BJ (cell line): Measurements from ENCODE around the gene KANK4. TPM values are rescaled to one million over a fixed set of nuclear protein-coding genes. Genes with fewer than 3 reads are reported as not detected.

Source experiments
- CTCF ChIA-PET: fragments of 350-600 bp; formaldehyde crosslinking; extraction: SDS; loops from one replicate; lab custom pipeline; 2021; ENCODE audit warnings: antibody characterized with exemption, inconsistent platforms; lab: Yijun Ruan, JAX
- POLR2A ChIA-PET: fragments of 300-600 bp; sonication (Branson Sonifier 250); formaldehyde crosslinking; extraction: SDS; loops from one replicate; lab custom pipeline; 2021; ENCODE audit warnings: antibody characterized with exemption; lab: Charles Lee
- DNase-seq: peaks from one replicate; pipeline ENCODE4 v3.0.0-alpha.2; 2011; ENCODE audit warnings: low read depth
- H3K27me3 ChIP-seq: 2 replicates; pipeline ENCODE4 v1.6.0; 2011; ENCODE audit warnings: low read length; ENCODE audit not compliant: control insufficient read depth, insufficient read depth
- H3K36me3 ChIP-seq: 2 replicates; pipeline ENCODE4 v1.5.1; 2011; ENCODE audit warnings: low read length; ENCODE audit not compliant: control insufficient read depth, insufficient read depth
- H3K4me3 ChIP-seq: 2 replicates; pipeline ENCODE4 v1.5.1; 2011; ENCODE audit warnings: low read depth, mild to moderate bottlenecking, control low read depth, low read length
- polyA plus RNA-seq: library from polyadenylated mRNA; depleted of rRNA; stranded (reverse); fragments of >200 nt; gene quantifications from 2 replicates; pipeline ENCODE4 v1.2.3, GENCODE V29; 2011
- TF ChIP-seq, protein P1 (sequence below): IDR thresholded peaks from 2 replicates; pipeline ENCODE4 v1.5.1; 2011; ENCODE audit warnings: low read depth, mild to moderate bottlenecking, control low read depth, inconsistent platforms, low read length, moderate library complexity; ENCODE audit not compliant: insufficient read depth

Gene KANK4
- polyA plus RNA-seq, 1 experiment, result 0.06 TPM

DNA sequence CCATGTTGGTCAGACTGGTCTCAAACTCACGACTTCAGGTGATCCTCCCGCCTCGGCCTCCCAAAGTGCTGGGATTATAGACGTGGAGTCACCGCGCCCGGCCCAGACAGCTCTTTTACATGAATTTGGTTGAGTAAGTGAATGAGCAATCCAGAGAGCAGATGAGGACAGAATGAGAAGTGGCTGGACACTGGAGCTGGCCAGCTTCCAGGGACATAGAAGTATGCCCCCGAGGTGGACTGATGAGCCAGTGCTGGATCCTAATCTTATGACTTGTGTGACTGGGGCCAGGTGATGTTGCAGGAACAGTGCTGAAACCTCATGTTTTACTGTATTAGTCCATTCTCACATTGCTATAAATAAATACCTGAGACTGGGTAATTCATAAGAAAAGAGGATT lies 35.9 kb upstream of the KANK4 start:
- Histone ChIP-seq H3K27me3 (no peaks in the 10 kb centered on the region), H3K4me3 (no peak overlapping the region), H3K36me3 (no peaks in the 10 kb centered on the region)
- CTCF ChIA-PET, result no interaction called here
- TF ChIP-seq, protein P1, sequence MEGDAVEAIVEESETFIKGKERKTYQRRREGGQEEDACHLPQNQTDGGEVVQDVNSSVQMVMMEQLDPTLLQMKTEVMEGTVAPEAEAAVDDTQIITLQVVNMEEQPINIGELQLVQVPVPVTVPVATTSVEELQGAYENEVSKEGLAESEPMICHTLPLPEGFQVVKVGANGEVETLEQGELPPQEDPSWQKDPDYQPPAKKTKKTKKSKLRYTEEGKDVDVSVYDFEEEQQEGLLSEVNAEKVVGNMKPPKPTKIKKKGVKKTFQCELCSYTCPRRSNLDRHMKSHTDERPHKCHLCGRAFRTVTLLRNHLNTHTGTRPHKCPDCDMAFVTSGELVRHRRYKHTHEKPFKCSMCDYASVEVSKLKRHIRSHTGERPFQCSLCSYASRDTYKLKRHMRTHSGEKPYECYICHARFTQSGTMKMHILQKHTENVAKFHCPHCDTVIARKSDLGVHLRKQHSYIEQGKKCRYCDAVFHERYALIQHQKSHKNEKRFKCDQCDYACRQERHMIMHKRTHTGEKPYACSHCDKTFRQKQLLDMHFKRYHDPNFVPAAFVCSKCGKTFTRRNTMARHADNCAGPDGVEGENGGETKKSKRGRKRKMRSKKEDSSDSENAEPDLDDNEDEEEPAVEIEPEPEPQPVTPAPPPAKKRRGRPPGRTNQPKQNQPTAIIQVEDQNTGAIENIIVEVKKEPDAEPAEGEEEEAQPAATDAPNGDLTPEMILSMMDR, result no peak
- DNase-seq, result no peak
- POLR2A ChIA-PET, result no interaction called here

GRCh38 chr1:62353853-62354252 lies 34.6 kb upstream of the KANK4 start:
- Histone ChIP-seq H3K27me3 (no peaks in the 10 kb centered on the region), H3K36me3 (no peaks in the 10 kb centered on the region), H3K4me3 (no peak overlapping the region)
- CTCF ChIA-PET, result interaction anchor here (1.4 kb wide), 1 partner anchor 22 kb away, joined by 3 read pairs; no protein-coding TSS in a partner anchor
- TF ChIP-seq, protein P1, result no peak
- POLR2A ChIA-PET, result no interaction called here
- no peak for DNase-seq

GRCh38 chr1:62352387-62352786 lies 33.2 kb upstream of the KANK4 start:
- TF ChIP-seq, protein P1, result no peak
- H3K4me3 ChIP-seq, result no peak overlapping the region
- no peaks in the 10 kb centered on the region for H3K27me3 ChIP-seq
- H3K36me3 ChIP-seq, result no peaks in the 10 kb centered on the region
- CTCF ChIA-PET, result no interaction called here
- POLR2A ChIA-PET, result no interaction called here
- DNase-seq, result no peak

- no peak for DNase-seq
- TF ChIP-seq, protein P1, result no peak
- no peaks in the 10 kb centered on the region for H3K36me3 ChIP-seq
- no peak overlapping the region for H3K4me3 ChIP-seq
- no peaks in the 10 kb centered on the region for H3K27me3 ChIP-seq
- ChIA-PET CTCF (no interaction called here), POLR2A (no interaction called here)
Measured at GRCh38 chr1:62349470-62350233, 30.4 kb upstream of the KANK4 start.

- Histone ChIP-seq H3K36me3 (no peaks in the 10 kb centered on the region), H3K27me3 (no peaks in the 10 kb centered on the region), H3K4me3 (no peak overlapping the region)
- ChIA-PET CTCF (no interaction called here), POLR2A (no interaction called here)
- TF ChIP-seq, protein P1, result no peak
- no peak for DNase-seq
Measured at GRCh38 chr1:62346886-62347285, 27.7 kb upstream of the KANK4 start.
